VCaP (cell line): ENCODE data around the gene TTC16.
"Not testable (repeated sequence)": the region's sequence is repeated elsewhere in the genome, so short reads cannot be mapped to it uniquely, and the experiment has no call there.

Experiments
- H3K27ac ChIP-seq: fragments of 450-650 bp; 2 replicates; pipeline ENCODE4 v1.5.1; 2017
- TF ChIP-seq, protein P1 (sequence below): fragments of 450-650 bp; conservative IDR thresholded peaks from 2 replicates; pipeline ENCODE4 v1.5.1; 2017; ENCODE audit warnings: mild to moderate bottlenecking, moderate library complexity

The TTC16 gene

DNA sequence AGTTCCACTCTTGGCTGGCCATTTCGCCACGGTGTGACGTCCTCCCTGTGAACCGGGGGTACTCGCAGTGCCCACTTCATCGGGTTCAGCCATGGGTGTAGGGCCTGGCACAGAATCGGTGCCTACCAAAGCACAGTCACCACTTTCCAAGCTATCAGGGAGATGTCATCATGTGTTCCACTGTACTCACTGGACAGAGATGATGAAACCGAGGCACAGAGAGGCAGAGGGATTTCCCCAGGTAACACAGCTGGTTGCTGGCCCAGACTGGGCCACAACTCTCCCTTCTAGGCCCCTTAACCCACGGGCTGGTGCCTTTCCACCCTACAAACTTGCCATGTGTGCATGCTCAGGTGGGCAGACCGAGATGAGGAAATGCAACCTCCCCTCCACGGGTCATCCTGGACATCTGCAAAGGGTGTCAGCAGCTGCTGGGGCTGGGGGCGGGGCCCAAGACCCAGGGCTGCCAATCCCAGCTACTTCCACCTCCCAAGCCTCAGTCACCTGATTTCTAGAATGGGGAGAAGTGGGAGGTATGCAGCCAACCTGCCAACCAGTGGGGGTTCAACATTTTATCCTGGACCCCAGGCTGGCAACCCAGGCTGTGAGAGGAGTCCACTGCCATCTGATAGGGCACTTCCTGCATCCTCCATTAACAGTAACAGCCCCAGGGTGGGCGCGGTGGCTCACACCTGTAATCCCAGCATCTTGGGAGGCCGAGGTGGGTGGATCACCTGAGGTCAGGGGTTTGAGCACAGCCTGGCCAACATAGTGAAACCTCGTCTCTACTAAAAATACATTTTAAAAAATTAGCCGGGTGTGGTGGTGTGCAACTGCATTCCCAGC is 63.5 kb downstream of the TTC16 start:
- no peak overlapping the region for H3K27ac ChIP-seq
- TF ChIP-seq, protein P1, sequence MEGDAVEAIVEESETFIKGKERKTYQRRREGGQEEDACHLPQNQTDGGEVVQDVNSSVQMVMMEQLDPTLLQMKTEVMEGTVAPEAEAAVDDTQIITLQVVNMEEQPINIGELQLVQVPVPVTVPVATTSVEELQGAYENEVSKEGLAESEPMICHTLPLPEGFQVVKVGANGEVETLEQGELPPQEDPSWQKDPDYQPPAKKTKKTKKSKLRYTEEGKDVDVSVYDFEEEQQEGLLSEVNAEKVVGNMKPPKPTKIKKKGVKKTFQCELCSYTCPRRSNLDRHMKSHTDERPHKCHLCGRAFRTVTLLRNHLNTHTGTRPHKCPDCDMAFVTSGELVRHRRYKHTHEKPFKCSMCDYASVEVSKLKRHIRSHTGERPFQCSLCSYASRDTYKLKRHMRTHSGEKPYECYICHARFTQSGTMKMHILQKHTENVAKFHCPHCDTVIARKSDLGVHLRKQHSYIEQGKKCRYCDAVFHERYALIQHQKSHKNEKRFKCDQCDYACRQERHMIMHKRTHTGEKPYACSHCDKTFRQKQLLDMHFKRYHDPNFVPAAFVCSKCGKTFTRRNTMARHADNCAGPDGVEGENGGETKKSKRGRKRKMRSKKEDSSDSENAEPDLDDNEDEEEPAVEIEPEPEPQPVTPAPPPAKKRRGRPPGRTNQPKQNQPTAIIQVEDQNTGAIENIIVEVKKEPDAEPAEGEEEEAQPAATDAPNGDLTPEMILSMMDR, result no peak

DNA sequence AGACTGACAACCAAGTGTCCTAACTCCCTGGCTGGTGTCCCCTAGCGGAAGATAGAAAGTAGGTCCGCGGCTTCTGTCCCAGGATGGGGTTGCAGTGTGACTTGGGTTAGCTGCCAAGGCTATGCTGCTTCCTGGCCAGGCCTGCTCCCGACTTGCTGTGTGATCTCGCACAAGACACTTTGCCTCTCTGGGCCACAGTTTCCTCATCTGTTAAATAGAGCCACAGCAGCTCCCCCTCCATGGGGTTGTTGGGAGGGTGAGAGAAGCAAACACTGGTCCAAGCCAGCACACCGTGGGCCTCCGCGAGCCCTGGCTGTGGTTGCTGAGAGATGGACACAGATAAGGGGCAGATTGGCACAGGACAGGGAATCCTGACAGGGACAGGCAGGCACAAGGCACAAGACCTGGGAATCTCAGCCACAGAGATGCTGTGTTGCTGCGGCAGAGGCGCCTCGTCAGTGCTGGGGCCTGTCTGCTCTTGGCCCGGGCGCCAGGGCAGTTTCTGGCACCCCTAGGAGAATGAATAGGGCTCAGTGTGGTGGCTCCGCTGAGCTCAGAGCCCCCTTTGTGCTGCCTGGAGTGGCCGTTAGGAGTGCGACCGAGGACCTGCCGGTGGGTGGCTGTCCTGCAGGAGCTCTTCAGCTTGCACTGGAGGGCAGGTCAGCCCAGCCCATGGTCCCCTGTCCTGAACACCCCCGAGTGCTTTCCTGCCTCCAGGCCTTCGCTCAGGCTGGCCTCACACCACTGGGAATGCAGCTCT is 64.4 kb downstream of the TTC16 start:
- TF ChIP-seq, protein P1, result no peak
- H3K27ac ChIP-seq, result peak overlapping the region; percentile 4; the same call in 1 of the 2 replicates

DNA sequence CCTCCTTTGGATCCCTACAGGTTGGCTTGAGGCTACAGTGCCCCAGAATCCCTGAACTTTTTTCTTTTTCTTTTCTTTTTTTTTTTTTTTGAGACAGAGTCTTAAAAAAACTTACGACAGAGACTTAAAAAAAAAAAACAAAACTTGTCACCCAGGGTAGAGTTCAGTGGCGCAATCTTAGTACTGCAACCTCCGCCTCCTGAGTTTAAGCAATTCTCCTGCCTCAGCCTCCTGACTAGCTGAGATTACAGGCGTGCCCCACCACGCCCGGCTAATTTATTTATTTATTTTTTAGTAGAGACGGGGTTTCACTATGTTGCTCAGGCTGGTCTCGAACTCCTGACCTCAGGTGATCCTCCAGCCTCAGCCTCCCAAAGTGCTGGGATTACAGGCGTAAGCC is 65.0 kb downstream of the TTC16 start:
- not testable (repeated sequence) for H3K27ac ChIP-seq
